MCF 10A (cell line): ENCODE measurements around the gene AHNAK. TPM values are rescaled to one million over a fixed set of nuclear protein-coding genes. Genes with fewer than 3 reads are reported as not detected.

Experiments used
- BruUV-seq: library from RNA; stranded (reverse); fragments of 400-500 nt; replicated peaks from 2 replicates; lab custom pipeline; 2021; lab: Mats Ljungman, UMichigan
- CTCF ChIA-PET: fragments of 300-600 bp; sonication (Branson Sonifier 250); formaldehyde crosslinking; extraction: SDS; loops from one replicate; lab custom pipeline; 2021; ENCODE audit warnings: antibody characterized with exemption, inconsistent platforms; lab: Yijun Ruan, JAX
- POLR2A ChIA-PET: fragments of 300-600, 350-650 bp; sonication (Branson Sonifier 250); formaldehyde crosslinking; extraction: SDS; loops from one replicate; lab custom pipeline; 2020; ENCODE audit warnings: antibody characterized with exemption, inconsistent platforms; lab: Yijun Ruan, JAX
- DNase-seq: peaks from one replicate; pipeline ENCODE4 v3.0.0-alpha.2; 2018; ENCODE audit not compliant: unreplicated experiment
- H3K27ac Mint-ChIP-seq: one replicate; pipeline ENCODE4 v1.8.0; 2022; ENCODE audit warnings: mild to moderate bottlenecking, low read depth, mixed read lengths; ENCODE audit not compliant: unreplicated experiment
- H3K27me3 Mint-ChIP-seq: one replicate; pipeline ENCODE4 v1.8.0; 2022; ENCODE audit warnings: mixed read lengths; ENCODE audit not compliant: insufficient read depth, unreplicated experiment
- H3K36me3 Mint-ChIP-seq: one replicate; pipeline ENCODE4 v1.8.0; 2022; ENCODE audit warnings: mild to moderate bottlenecking, moderate library complexity, mixed read lengths; ENCODE audit not compliant: insufficient read depth, unreplicated experiment
- H3K4me1 Mint-ChIP-seq: one replicate; pipeline ENCODE4 v1.8.0; 2022; ENCODE audit warnings: mixed read lengths; ENCODE audit not compliant: insufficient read depth, unreplicated experiment
- H3K4me3 Mint-ChIP-seq: one replicate; pipeline ENCODE4 v1.8.0; 2022; ENCODE audit warnings: mild to moderate bottlenecking, moderate library complexity, mixed read lengths; ENCODE audit not compliant: unreplicated experiment
- H3K9me3 Mint-ChIP-seq: one replicate; pipeline ENCODE4 v1.8.0; 2022; ENCODE audit warnings: mixed read lengths; ENCODE audit not compliant: unreplicated experiment
- intact Hi-C: fragments of 100-400 bp; cut with micrococcal nuclease; formaldehyde crosslinking; loops from 2 replicates; pipeline ENCODE4 v1.14.1; 2022
- total RNA-seq: library from RNA; stranded (reverse); gene quantifications from 2 replicates; pipeline ENCODE4 v1.2.3, GENCODE V29; 2022
- TF ChIP-seq, protein P1 (sequence below): fragments of 200-600 bp; IDR thresholded peaks from one replicate; pipeline ENCODE4 v1.8.0; 2022; ENCODE audit warnings: antibody characterized with exemption, mild to moderate bottlenecking; ENCODE audit not compliant: unreplicated experiment

AHNAK gene
- total RNA-seq, 1 experiment from 2014 or later, result 429 TPM

DNA sequence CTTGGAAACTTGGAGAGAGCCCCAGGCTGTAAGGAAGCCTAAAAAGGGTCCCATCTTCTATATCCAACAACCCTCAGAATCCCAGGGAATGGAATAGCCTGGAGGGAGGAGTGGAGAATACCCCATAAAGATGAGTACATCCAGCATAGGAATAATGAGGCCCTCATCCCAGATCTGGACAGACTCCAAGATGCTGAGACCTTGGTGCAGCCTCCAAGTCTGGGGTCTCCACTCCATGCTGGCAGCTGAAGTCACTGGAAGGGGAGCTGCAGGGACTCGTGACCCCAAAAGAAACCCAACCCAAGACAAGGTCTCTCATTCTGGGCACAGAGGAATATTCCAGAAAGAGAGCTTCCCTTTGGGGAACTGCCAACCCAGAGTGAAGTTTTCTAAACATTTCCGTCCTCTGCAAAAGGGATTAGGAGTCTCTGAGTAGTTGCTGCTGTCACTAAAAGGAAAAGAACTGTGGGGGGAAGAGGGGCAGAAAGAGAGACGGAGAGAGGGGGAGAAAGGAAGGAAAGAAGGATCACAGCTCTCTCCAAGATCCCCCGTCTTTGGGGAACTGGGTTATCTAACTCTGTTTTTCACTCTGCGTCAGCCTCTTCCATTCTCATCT lies 127.2 kb downstream of the AHNAK start:
- intact Hi-C loops, result no loop called here
- BruUV-seq, result no TSS peak
- H3K9me3 Mint-ChIP-seq, result no peaks in the 10 kb centered on the region
- no peaks in the 10 kb centered on the region for H3K27me3 Mint-ChIP-seq
- no peak overlapping the region for H3K27ac Mint-ChIP-seq
- ChIA-PET CTCF (interaction anchor here (0.6 to 0.7 kb wide), 2 partner anchors 103 to 1405 kb away, joined by 3 to 4 read pairs; no protein-coding TSS in a partner anchor), POLR2A (interaction anchor here (0.6 to 0.7 kb wide), 2 partner anchors 91 to 135 kb away, joined by 3 to 5 read pairs; no protein-coding TSS in a partner anchor)
- TF ChIP-seq, protein P1, sequence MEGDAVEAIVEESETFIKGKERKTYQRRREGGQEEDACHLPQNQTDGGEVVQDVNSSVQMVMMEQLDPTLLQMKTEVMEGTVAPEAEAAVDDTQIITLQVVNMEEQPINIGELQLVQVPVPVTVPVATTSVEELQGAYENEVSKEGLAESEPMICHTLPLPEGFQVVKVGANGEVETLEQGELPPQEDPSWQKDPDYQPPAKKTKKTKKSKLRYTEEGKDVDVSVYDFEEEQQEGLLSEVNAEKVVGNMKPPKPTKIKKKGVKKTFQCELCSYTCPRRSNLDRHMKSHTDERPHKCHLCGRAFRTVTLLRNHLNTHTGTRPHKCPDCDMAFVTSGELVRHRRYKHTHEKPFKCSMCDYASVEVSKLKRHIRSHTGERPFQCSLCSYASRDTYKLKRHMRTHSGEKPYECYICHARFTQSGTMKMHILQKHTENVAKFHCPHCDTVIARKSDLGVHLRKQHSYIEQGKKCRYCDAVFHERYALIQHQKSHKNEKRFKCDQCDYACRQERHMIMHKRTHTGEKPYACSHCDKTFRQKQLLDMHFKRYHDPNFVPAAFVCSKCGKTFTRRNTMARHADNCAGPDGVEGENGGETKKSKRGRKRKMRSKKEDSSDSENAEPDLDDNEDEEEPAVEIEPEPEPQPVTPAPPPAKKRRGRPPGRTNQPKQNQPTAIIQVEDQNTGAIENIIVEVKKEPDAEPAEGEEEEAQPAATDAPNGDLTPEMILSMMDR, result no peak
- no peak for DNase-seq
- H3K36me3 Mint-ChIP-seq, result no peaks in the 10 kb centered on the region
- no peaks in the 10 kb centered on the region for H3K4me1 Mint-ChIP-seq
- H3K4me3 Mint-ChIP-seq, result no peak overlapping the region

DNA sequence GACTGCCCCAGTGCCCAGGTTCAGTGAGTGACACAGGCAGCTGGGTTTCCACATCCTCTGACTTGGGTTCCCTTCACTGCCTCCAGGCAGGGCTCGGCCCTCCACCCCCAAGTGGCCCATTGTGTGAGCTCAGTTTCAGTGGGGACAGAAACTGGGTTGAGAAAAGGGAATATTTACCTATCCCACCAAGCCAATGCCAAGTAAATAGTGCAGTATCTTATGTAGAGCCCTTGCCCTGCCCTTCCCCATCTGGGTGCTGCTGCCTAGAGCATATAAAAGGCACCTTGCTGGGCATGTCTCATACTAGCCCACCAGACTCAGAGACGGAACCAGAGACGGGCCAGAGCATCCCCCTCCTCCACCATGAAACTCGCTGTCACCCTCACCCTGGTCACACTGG lies 127.9 kb downstream of the AHNAK start, which contains the start of gene SCGB1A1:
Gene SCGB1A1, plus strand, starts transcription at position 301 of the 400 bp plus-strand sequence. Its CDS starts 63 bp downstream, at position 364.
- no TSS peak for BruUV-seq
- no peaks in the 10 kb centered on the region for H3K4me1 Mint-ChIP-seq
- TF ChIP-seq, protein P1, result no peak
- ChIA-PET CTCF (no interaction called here), POLR2A (no interaction called here)
- no peak within 1 kb of the TSS for H3K4me3 Mint-ChIP-seq
- intact Hi-C loops, result no loop called here
- H3K9me3 Mint-ChIP-seq, result no peaks in the 10 kb centered on the region
- no peaks in the 10 kb centered on the region for H3K36me3 Mint-ChIP-seq
- no peak within 1 kb of the TSS for H3K27ac Mint-ChIP-seq
- DNase-seq, result no peak
- H3K27me3 Mint-ChIP-seq, result no peaks in the 10 kb centered on the region

DNA sequence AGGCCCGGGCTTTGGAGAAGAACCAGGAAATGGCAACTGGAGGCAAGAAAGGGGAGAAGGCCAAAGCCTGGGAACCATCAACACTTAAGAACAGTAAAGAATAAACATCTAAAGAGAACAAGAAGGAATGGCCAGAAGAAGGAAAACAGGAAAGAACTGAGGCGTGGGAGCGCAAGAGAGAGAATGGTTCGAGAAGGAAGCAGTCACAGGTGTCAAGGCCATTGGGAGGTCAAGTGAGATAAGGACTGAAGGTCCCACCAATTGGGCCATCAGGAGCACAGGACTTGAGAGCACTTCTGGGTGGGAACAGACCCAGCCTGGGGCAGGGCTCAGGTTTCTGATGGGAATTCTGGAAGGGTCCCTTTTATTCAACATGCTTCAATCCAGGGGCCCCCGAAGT lies 128.5 kb downstream of the AHNAK start:
- POLR2A ChIA-PET, result no interaction called here
- Mint-ChIP-seq H3K9me3 (no peaks in the 10 kb centered on the region), H3K4me3 (no peak overlapping the region), H3K4me1 (no peaks in the 10 kb centered on the region), H3K36me3 (no peaks in the 10 kb centered on the region), H3K27ac (no peak overlapping the region), H3K27me3 (no peaks in the 10 kb centered on the region)
- intact Hi-C loops, result no loop called here
- BruUV-seq, result no TSS peak
- no peak for DNase-seq
- CTCF ChIA-PET, result no interaction called here
- TF ChIP-seq, protein P1, result no peak

DNA sequence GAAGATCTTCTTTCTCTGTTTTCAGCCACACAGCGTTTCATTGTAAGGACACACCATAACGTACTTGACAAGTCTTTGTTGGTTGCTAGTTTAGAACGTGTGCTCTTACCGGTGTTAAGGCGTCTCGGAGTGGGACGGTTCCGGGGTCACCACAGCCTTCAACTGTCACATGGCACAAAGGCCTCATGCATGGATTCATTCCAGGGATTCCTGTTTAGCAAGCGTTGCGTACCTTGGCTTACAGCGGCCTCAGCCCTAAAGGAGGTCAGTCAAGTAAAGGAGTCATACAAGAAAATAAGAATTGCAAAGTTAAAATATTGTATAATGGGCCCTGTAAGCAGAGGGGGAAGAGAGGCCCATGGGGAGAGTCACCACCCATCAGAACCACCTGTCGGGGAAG lies 130.0 kb downstream of the AHNAK start:
- intact Hi-C loops, result no loop called here
- no peaks in the 10 kb centered on the region for H3K36me3 Mint-ChIP-seq
- no peaks in the 10 kb centered on the region for H3K4me1 Mint-ChIP-seq
- ChIA-PET CTCF (interaction anchor here (0.6 to 1.0 kb wide), 3 partner anchors 8 to 144 kb away, joined by 3 to 4 read pairs (median 3); no protein-coding TSS in a partner anchor), POLR2A (interaction anchor here (0.7 to 1.1 kb wide), 2 partner anchors 130 to 229 kb away, joined by 3 read pairs; partner anchors contain the start of gene AHNAK)
- H3K27ac Mint-ChIP-seq, result no peak overlapping the region
- TF ChIP-seq, protein P1, result no peak
- no peak for DNase-seq
- no peak overlapping the region for H3K4me3 Mint-ChIP-seq
- H3K27me3 Mint-ChIP-seq, result no peaks in the 10 kb centered on the region
- H3K9me3 Mint-ChIP-seq, result no peaks in the 10 kb centered on the region
- no TSS peak for BruUV-seq
